Testis (tissue), 5 donors: ENCODE measurements around the gene NSMF. TPM values are rescaled to one million over a fixed set of nuclear protein-coding genes. Genes with fewer than 3 reads are reported as not detected.

ENCODE experiments used
- DNase-seq: peaks from one replicate; pipeline ENCODE4 v3.0.0-alpha.2; 2019
- H3K27ac ChIP-seq, 2 donors: fragments of 200-600 bp; sonication (generic); one replicate each; pipeline ENCODE4 v1.5.1; 2019
- H3K27me3 ChIP-seq: fragments of 200-600 bp; sonication (generic); one replicate; pipeline ENCODE4 v1.5.1; 2019
- H3K36me3 ChIP-seq: fragments of 200-600 bp; sonication (generic); one replicate; pipeline ENCODE4 v1.5.1; 2017; ENCODE audit warnings: low read depth; ENCODE audit errors: missing control alignments
- H3K4me1 ChIP-seq: fragments of 200-600 bp; sonication (generic); one replicate; pipeline ENCODE4 v1.5.1; 2019
- H3K4me3 ChIP-seq, 2 donors: fragments of 200-600 bp; sonication (generic); one replicate each; pipeline ENCODE4 v1.5.1; 2017 to 2019
- H3K9me3 ChIP-seq: fragments of 200-600 bp; sonication (generic); one replicate; pipeline ENCODE4 v1.5.1; 2017
- POLR2A ChIP-seq: fragments of 450-650 bp; IDR thresholded peaks from one replicate; pipeline ENCODE4 v1.6.1; 2017; ENCODE audit warnings: antibody characterized with exemption, mild to moderate bottlenecking, moderate library complexity
- WGBS, 2 donors: methylation state at CpG; one replicate each; pipeline ENCODE4 v1.1.5; 2018; 5-methylcytosine and 5-hydroxymethylcytosine counted together
- intact Hi-C: fragments of 100-400 bp; cut with DNase I; formaldehyde crosslinking; loops from one replicate; pipeline ENCODE4 v1.15.1; 2023; ENCODE audit warnings: low total_unique reads
- long read RNA-seq, 2 donors: transcript quantifications; one replicate each; lab custom pipeline, GENCODE V29; 2026
- polyA plus RNA-seq: library from polyadenylated mRNA; stranded (reverse); fragments of 350-450 nt; fragmentation: Illumina TruSeq; extraction: RNeasy Lipid Tissue Mini Kit (QIAGEN cat#74804); gene quantifications from one replicate; pipeline ENCODE4 v1.2.3, GENCODE V29; 2014; ENCODE audit warnings: low read depth, low replicate concordance; ENCODE audit not compliant: insufficient read depth
- total RNA-seq, 2 donors: library from RNA; depleted of rRNA; stranded (reverse); fragments of >200 nt; gene quantifications; one replicate each; pipeline ENCODE4 v1.2.3, GENCODE V29; 2016
- TF ChIP-seq, protein P1 (sequence below), 3 experiments: fragments of 450-650 bp in 2 of 3; fragments of 200-600 bp in 1 of 3; sonication (generic) in 1 of 3; IDR thresholded peaks; one replicate each; pipeline ENCODE4 v1.5.1; 2016 to 2019; ENCODE audit warnings: antibody characterized with exemption in 3 of 3, mild to moderate bottlenecking in 2 of 3, moderate library complexity in 1 of 3

NSMF gene, protein sequence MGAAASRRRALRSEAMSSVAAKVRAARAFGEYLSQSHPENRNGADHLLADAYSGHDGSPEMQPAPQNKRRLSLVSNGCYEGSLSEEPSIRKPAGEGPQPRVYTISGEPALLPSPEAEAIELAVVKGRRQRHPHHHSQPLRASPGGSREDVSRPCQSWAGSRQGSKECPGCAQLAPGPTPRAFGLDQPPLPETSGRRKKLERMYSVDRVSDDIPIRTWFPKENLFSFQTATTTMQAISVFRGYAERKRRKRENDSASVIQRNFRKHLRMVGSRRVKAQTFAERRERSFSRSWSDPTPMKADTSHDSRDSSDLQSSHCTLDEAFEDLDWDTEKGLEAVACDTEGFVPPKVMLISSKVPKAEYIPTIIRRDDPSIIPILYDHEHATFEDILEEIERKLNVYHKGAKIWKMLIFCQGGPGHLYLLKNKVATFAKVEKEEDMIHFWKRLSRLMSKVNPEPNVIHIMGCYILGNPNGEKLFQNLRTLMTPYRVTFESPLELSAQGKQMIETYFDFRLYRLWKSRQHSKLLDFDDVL
- 100 to 1,000 TPM in 1 of 2 donors, 10 to 100 TPM in 1; 81.7 to 105 TPM for total RNA-seq
- 42.5 TPM for polyA plus RNA-seq
- long read RNA-seq, donor 1, partial matches to known transcripts: 19 of 27 reads
- long read RNA-seq, donor 1, other reads (novel, unspliced or antisense): 0 of 27 reads
- long read RNA-seq, donor 2, transcript NSMF-201 (15 exons, 2,981 nt): major isoform, 5 of 6 reads
- long read RNA-seq, donor 2, partial matches to known transcripts: 0 of 6 reads
- long read RNA-seq, donor 2, other reads (novel, unspliced or antisense): 0 of 6 reads

DNA sequence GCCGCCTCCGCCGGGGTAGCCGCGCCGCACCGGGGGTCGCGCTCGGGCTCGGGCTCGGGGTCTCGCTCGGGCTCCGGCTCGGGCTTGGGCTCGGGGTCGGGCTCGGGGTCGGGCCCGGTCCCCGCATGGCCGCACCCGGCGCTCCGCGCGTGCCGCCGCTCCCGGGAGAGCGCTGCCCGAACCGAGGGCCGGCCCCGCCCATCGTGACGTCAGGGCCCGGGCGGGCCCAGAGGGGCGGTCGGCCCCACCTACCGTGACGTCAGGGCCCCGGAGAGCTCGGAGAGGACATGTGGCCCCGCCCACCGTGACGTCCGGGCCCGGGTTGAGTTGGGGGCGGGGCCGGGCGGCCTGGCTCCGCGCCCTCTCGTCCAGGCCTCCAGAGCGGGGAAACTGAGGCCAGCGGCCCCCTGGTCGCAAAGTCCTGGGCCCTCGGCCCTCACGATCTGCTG, at the start of gene NSMF:
Gene NSMF (minus strand): TSS at position 183 of the 449 bp plus-strand sequence. CDS start 232 bp downstream, outside the sequence.
- WGBS, 2 donors: 1% methylated on average over 34 of the region's 62 CpGs; no CpG with 5 or more reads in 1 of the 2 donors
- no peaks in the 10 kb centered on the region for H3K36me3 ChIP-seq
- peak; percentile 65 for TF ChIP-seq POLR2A
- TF ChIP-seq, protein P1, sequence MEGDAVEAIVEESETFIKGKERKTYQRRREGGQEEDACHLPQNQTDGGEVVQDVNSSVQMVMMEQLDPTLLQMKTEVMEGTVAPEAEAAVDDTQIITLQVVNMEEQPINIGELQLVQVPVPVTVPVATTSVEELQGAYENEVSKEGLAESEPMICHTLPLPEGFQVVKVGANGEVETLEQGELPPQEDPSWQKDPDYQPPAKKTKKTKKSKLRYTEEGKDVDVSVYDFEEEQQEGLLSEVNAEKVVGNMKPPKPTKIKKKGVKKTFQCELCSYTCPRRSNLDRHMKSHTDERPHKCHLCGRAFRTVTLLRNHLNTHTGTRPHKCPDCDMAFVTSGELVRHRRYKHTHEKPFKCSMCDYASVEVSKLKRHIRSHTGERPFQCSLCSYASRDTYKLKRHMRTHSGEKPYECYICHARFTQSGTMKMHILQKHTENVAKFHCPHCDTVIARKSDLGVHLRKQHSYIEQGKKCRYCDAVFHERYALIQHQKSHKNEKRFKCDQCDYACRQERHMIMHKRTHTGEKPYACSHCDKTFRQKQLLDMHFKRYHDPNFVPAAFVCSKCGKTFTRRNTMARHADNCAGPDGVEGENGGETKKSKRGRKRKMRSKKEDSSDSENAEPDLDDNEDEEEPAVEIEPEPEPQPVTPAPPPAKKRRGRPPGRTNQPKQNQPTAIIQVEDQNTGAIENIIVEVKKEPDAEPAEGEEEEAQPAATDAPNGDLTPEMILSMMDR (IDR thresholded peaks at IDR 0.05): no peak
- H3K9me3 ChIP-seq: no peaks in the 10 kb centered on the region
- peak within 1 kb of the TSS; percentile 85 to 92 for H3K27ac ChIP-seq
- intact Hi-C loops: no loop called here
- H3K4me3 ChIP-seq: peak within 1 kb of the TSS; percentile 71 to 77
- peaks cover 55% of the 10 kb centered on the region for H3K4me1 ChIP-seq
- H3K27me3 ChIP-seq: no peaks in the 10 kb centered on the region
- peak; percentile 97 for DNase-seq

DNA sequence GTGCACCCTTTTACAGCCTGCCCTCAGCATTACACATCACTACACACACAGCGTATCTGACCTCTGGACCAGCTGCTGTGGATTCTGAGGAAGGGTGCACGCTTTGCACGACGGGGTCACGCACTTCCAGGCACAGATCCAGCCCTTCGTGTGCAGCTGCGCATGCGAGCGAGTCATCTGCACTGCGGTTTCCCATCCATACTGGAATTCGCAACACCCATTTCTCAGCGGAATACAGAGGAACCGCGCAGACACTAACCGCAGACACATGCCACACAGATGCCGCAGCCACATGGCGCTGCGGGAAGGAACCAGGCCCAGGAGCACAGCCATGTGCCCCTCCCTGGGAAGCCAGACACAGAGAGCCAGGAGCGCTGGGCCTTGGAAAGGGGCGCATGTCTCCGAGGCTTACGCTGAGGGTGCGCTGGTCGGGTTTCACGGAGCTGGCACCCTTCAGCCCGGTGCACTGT, 47.6 kb upstream of the NSMF start:
- no peak overlapping the region for H3K4me3 ChIP-seq
- 88 to 93% methylated on average over 16 to 26 of the region's 26 CpGs for WGBS, 2 donors
- no peaks in the 10 kb centered on the region for H3K36me3 ChIP-seq
- H3K27ac ChIP-seq: no peak overlapping the region
- no peaks in the 10 kb centered on the region for H3K4me1 ChIP-seq
- no peaks in the 10 kb centered on the region for H3K9me3 ChIP-seq
- TF ChIP-seq, protein P1 (IDR thresholded peaks at IDR 0.05): no peak
- no peak for TF ChIP-seq POLR2A
- intact Hi-C loops: no loop called here
- no peaks in the 10 kb centered on the region for H3K27me3 ChIP-seq
- DNase-seq: no peak

DNA sequence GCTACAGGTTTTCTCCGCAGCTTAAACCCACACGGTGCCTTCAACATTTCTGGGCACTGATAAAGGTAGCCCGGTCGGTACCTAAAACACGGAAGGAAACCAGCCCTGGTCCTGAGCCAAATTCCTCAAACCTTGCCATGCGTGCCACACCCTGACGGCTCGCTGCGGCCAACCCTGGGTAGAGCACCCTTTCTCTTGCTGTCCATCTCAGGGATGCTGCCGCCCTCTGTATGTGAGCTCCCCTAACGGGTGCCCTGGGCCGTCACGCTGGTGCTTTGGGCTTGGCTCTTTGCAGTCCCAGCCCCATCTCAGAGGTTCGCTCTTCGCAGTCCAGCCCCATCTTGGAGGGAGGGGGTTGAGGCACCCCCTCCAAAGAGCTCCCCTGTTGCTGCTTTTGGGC, 47.1 kb upstream of the NSMF start:
- no peaks in the 10 kb centered on the region for H3K4me1 ChIP-seq
- H3K27me3 ChIP-seq: no peaks in the 10 kb centered on the region
- no peak overlapping the region for H3K4me3 ChIP-seq
- H3K9me3 ChIP-seq: no peaks in the 10 kb centered on the region
- no peaks in the 10 kb centered on the region for H3K36me3 ChIP-seq
- no peak for DNase-seq
- 87 to 95% methylated on average over 14 to 15 of the region's 15 CpGs for WGBS, 2 donors
- no peak overlapping the region for H3K27ac ChIP-seq
- intact Hi-C loops: no loop called here
- TF ChIP-seq, protein P1 (IDR thresholded peaks at IDR 0.05): no peak
- no peak for TF ChIP-seq POLR2A

DNA sequence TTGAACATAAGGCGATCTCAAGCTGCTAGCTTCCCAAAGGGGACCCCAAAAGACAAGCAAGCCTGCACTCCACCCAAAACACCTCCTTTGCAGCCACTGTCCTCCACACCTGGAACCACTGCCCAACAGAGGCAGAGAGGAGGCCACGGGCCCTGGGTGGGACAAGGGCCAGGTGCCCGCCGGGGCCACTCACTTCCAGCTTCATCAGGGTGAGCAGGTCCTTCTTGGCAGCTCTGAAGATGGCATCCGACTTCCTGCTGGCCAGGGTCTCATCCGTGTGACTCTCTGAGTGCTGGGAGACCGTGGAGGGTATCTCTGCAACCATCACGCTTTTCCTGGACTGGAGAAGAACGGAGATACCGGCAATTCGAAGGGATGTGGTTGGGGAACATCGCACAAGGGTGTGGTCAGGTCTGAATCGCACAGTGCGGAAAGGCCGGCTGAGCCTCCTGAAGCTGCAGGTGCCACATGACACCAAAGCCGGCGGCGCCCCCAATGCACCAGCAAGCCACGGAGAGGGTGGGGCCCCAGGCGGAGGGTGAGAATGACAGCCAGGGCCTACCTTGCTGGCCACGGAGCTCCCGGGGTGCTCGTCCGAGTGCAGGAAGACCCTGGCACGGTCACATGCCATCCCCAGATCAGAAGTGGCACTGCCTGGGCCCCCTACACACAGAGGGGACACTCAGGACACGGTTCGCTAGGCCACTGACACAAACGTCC, 46.4 kb upstream of the NSMF start:
- H3K36me3 ChIP-seq: no peaks in the 10 kb centered on the region
- no peaks in the 10 kb centered on the region for H3K4me1 ChIP-seq
- no peak for TF ChIP-seq POLR2A
- TF ChIP-seq, protein P1 (IDR thresholded peaks at IDR 0.05): no peak
- H3K4me3 ChIP-seq: no peak overlapping the region
- no peak overlapping the region for H3K27ac ChIP-seq
- no peaks in the 10 kb centered on the region for H3K9me3 ChIP-seq
- DNase-seq: no peak
- 94 to 96% methylated on average over 13 to 28 of the region's 28 CpGs for WGBS, 2 donors
- intact Hi-C loops: no loop called here
- no peaks in the 10 kb centered on the region for H3K27me3 ChIP-seq
